ENCODE data around the gene LAMA2. TPM values are rescaled to one million over a fixed set of nuclear protein-coding genes. Genes with fewer than 3 reads are reported as not detected.

LAMA2 gene
- total and polyA plus RNA-seq, 3 donors from 2014 or later: 25.9 to 94.8 (median 56.0) TPM

- H3K27me3 ChIP-seq: no peaks in the 10 kb centered on the region
- 58 to 63% methylated on average over 2 of the region's 2 CpGs for WGBS, 2 donors
- peak overlapping the region in 1 of 2 donors; percentile 30 for H3K27ac ChIP-seq
- no peaks in the 10 kb centered on the region for H3K9me3 ChIP-seq
- DNase-seq: no peak
- intact Hi-C loops (cut with DNase I; ENCODE audit: low total_unique reads): no loop called here
- H3K4me3 ChIP-seq: no peak overlapping the region
- H3K4me1 ChIP-seq: no peaks in the 10 kb centered on the region
- no peak for TF ChIP-seq POLR2A (IDR thresholded peaks at IDR 0.05)
- TF ChIP-seq, protein P1, sequence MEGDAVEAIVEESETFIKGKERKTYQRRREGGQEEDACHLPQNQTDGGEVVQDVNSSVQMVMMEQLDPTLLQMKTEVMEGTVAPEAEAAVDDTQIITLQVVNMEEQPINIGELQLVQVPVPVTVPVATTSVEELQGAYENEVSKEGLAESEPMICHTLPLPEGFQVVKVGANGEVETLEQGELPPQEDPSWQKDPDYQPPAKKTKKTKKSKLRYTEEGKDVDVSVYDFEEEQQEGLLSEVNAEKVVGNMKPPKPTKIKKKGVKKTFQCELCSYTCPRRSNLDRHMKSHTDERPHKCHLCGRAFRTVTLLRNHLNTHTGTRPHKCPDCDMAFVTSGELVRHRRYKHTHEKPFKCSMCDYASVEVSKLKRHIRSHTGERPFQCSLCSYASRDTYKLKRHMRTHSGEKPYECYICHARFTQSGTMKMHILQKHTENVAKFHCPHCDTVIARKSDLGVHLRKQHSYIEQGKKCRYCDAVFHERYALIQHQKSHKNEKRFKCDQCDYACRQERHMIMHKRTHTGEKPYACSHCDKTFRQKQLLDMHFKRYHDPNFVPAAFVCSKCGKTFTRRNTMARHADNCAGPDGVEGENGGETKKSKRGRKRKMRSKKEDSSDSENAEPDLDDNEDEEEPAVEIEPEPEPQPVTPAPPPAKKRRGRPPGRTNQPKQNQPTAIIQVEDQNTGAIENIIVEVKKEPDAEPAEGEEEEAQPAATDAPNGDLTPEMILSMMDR (IDR thresholded peaks at IDR 0.05): no peak
- no peaks in the 10 kb centered on the region for H3K36me3 ChIP-seq (ENCODE audit: low read depth, missing control alignments)
Measured at GRCh38 chr6:129181001-129181400, 298.1 kb downstream of the LAMA2 start.

DNA sequence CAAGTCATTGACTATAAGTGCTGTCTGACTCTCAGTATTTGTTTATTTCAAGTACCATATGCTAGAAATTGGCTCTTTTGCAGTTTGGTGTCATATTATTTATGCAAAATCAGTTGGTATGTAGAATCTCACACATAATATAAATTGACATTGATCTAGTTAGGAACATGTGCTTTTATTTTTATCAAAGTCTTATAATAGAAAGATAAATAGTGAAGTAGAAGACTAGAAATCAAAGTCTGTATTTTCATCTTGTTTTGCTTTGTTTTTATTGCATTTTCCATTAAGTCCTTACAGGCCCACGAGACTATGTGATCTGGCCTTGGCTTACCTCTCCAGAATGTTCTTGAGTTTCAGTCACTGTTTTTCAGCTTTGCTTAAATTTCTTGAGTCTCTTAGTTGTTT is 300.3 kb downstream of the LAMA2 start:
- TF ChIP-seq, protein P1 (IDR thresholded peaks at IDR 0.05): no peak
- TF ChIP-seq POLR2A (IDR thresholded peaks at IDR 0.05): no peak
- Histone ChIP-seq H3K9me3 (no peaks in the 10 kb centered on the region), H3K27me3 (no peaks in the 10 kb centered on the region), H3K27ac (peak overlapping the region in 1 of 2 donors; percentile 54), H3K36me3 (ENCODE audit: low read depth, missing control alignments) (no peaks in the 10 kb centered on the region), H3K4me1 (no peaks in the 10 kb centered on the region), H3K4me3 (no peak overlapping the region)
- intact Hi-C loops (cut with DNase I; ENCODE audit: low total_unique reads): no loop called here
- WGBS, 2 donors: 45 to 68% methylated on average over 1 of the region's 1 CpG
- DNase-seq: no peak

GRCh38 chr6:129183681-129184301 is 300.9 kb downstream of the LAMA2 start:
- Histone ChIP-seq H3K4me1 (no peaks in the 10 kb centered on the region), H3K27ac (peak overlapping the region in 1 of 2 donors; percentile 54), H3K27me3 (no peaks in the 10 kb centered on the region), H3K36me3 (ENCODE audit: low read depth, missing control alignments) (no peaks in the 10 kb centered on the region), H3K4me3 (no peak overlapping the region), H3K9me3 (no peaks in the 10 kb centered on the region)
- WGBS, 2 donors: 88 to 95% methylated on average over 3 of the region's 3 CpGs
- no peak for TF ChIP-seq POLR2A (IDR thresholded peaks at IDR 0.05)
- TF ChIP-seq, protein P1 (IDR thresholded peaks at IDR 0.05): no peak
- intact Hi-C loops (cut with DNase I; ENCODE audit: low total_unique reads): no loop called here
- no peak for DNase-seq

DNA sequence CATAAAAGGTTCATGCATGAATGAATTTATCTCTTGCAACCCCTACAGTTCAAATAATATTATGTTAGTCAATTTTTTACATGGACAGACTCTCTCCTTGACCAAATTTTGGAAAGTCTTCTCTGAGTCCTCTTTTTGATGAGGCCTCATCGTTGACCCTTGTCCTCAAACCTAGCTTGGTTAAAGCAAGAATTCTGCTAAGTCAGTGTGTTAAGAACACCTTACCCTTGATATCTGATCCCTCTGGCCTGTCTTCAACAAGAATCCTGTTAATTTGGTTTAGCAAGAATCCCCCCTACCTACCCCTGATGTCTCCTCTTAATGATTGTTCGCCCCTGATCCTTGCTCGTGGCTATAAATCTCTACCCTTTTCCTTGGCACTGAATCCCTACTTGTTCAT is 301.4 kb downstream of the LAMA2 start:
- no peak for TF ChIP-seq POLR2A (IDR thresholded peaks at IDR 0.05)
- TF ChIP-seq, protein P1 (IDR thresholded peaks at IDR 0.05): no peak
- intact Hi-C loops (cut with DNase I; ENCODE audit: low total_unique reads): no loop called here
- WGBS, 2 donors: 79 to 88% methylated on average over 3 of the region's 3 CpGs

DNA sequence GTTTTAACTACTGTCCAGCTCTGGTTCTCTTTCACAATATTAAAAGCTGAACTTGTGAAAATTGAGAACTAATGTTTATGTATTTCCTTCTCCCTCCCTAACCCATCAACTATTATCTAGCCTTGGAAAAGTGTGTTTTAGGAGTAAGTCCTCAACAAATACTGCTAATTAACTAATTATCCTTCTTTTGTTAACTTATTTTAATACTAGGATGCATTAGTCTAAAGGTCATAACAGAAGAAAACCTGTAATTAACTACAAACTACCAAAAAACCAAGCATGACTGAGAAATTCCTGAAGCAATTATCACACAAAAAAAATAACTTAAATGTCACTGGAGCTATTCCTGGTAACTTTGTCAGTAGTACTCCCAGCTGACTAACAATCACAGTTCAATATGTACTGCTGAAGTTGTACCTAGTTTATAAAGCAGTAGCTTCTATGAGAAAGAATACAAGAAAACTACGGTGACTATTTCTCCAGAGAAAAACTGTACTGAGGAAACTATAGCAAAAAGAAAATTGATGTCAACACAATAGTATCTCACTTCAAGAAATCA is 301.9 kb downstream of the LAMA2 start:
- H3K27ac ChIP-seq: peak overlapping the region in 1 of 2 donors; percentile 54
- no peak for DNase-seq
- 76 to 86% methylated on average over 1 of the region's 1 CpG for WGBS, 2 donors
- TF ChIP-seq POLR2A (IDR thresholded peaks at IDR 0.05): no peak
- TF ChIP-seq, protein P1 (IDR thresholded peaks at IDR 0.05): no peak
- no peaks in the 10 kb centered on the region for H3K27me3 ChIP-seq
- H3K36me3 ChIP-seq (ENCODE audit: low read depth, missing control alignments): no peaks in the 10 kb centered on the region
- no peak overlapping the region for H3K4me3 ChIP-seq
- H3K9me3 ChIP-seq: no peaks in the 10 kb centered on the region
- intact Hi-C loops (cut with DNase I; ENCODE audit: low total_unique reads): no loop called here
- no peaks in the 10 kb centered on the region for H3K4me1 ChIP-seq

More for the DNA sequence above, 301.4 kb downstream of the LAMA2 start:
- Histone ChIP-seq H3K27ac (peak overlapping the region in 1 of 2 donors; percentile 54), H3K27me3 (no peaks in the 10 kb centered on the region), H3K9me3 (no peaks in the 10 kb centered on the region), H3K36me3 (ENCODE audit: low read depth, missing control alignments) (no peaks in the 10 kb centered on the region), H3K4me1 (no peaks in the 10 kb centered on the region), H3K4me3 (no peak overlapping the region)
- no peak for DNase-seq

Data from testis (tissue), 3 donors.